ENCODE measurements around the gene C1QTNF4. TPM values are rescaled to one million over a fixed set of nuclear protein-coding genes. Genes with fewer than 3 reads are reported as not detected.

The C1QTNF4 gene
- total and polyA plus RNA-seq, 10 of the 15 experiments (the other 5 are each of a cell fraction or from before 2014, with no cell fraction given), result 0.06 TPM; not detected in 9

DNA sequence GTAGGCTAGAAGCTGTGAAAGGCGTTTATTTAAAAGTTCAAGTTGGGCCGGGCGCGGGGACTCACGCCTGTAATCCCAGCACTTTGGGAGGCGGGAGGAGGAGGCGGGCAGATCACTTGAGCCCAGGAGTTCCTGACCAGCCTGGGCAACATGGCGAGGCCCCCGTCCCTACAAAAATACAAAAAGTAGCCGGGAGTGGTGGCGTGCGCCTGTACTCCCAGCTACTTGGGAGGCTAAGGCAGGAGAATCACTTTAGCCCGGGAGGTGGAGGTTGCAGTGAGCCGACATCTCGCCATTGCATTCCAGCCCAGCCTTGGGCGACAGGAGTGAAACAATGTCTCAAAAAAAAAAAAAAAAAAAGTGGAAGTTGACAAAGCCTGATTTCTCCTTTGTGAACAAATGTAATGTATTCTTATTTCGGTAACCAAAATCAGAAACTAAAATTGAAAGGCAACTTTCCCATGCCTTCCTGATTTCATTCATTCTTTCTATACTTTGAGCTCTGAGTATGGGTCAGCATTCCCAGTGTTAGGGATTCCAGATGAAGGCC is 28.0 kb downstream of the C1QTNF4 start:
- TF ChIP-seq YY1 (IDR thresholded peaks at IDR 0.05; ENCODE audit: low read depth, low read length) (peak; percentile 48; the same call in 1 of the 2 replicates), ZNF24 (IDR thresholded peaks at IDR 0.05) (0 out of 2 replicates have a peak, but pooled peaks have one; percentile 38), RCOR1 (conservative IDR thresholded peaks at IDR 0.05; ENCODE audit: low read depth, low read length) (no peak), ZNF384 (IDR thresholded peaks at IDR 0.05; ENCODE audit: borderline replicate concordance, low read depth, low read length) (peak; percentile 23; the same call in 1 of the 2 replicates)
- peak overlapping the region; percentile 82 for H2AFZ ChIP-seq (ENCODE audit: control insufficient read depth, low read depth, low read length)
- ATAC-seq, result peak; percentile 10; the same call in 2 of the 3 replicates
- peak overlapping the region; percentile 94 for H3K4me3 ChIP-seq
- H3K79me2 ChIP-seq (ENCODE audit: control insufficient read depth, insufficient read depth, low read length), result peaks cover 29% of the 10 kb centered on the region
- no peaks in the 10 kb centered on the region for H3K9me3 ChIP-seq (replicated peaks; ENCODE audit: control insufficient read depth, insufficient read depth, low read length)
- no peak for FAIRE-seq
- SMC1A ChIA-PET (ENCODE audit: uncharacterized antibody, unreplicated experiment), result interaction anchor here (0.6 to 1.7 kb wide), 5 partner anchors 8 to 76 kb away, joined by 3 to 9 read pairs (median 3); no protein-coding TSS in a partner anchor
- no peaks in the 10 kb centered on the region for H4K20me1 ChIP-seq (ENCODE audit: control insufficient read depth, insufficient read depth)
- in situ Hi-C loops (cut with MboI) (no loop called here), intact Hi-C loops (cut with micrococcal nuclease; ENCODE audit: unreplicated experiment) (no loop called here)
- H3K4me2 ChIP-seq (ENCODE audit: control insufficient read depth, insufficient read depth), result peak overlapping the region; percentile 77
- RAD21 ChIA-PET (ENCODE audit: unreplicated experiment), result interaction anchor here (0.6 to 2.6 kb wide), 10 partner anchors 12 to 740 kb away, joined by 3 to 8 read pairs (median 3); no protein-coding TSS in a partner anchor
- 17% methylated on average over 17 of the region's 17 CpGs for WGBS (ENCODE audit: insufficient coverage, insufficient replicate concordance, low lambda C conversion rate, missing lambda C conversion rate)
- POLR2A ChIA-PET, result interaction anchor here (0.7 to 3.6 kb wide), 10 partner anchors 11 to 1470 kb away, joined by 3 to 16 read pairs (median 4); partner anchors contain the start of genes CELF1, KBTBD4 and NDUFS3
- no TSS peak for BruUV-seq (replicated peaks)
- H3K36me3 ChIP-seq (ENCODE audit: control insufficient read depth in 2 of 2, insufficient read depth in 2 of 2, low read length in 1 of 2), result peaks cover 2 to 11% of the 10 kb centered on the region in 2 experiments; a peak in 3 of 4 replicates
- CTCF ChIA-PET, result interaction anchor here (0.8 to 1.5 kb wide), 5 partner anchors 12 to 155 kb away, joined by 3 to 10 read pairs (median 4); partner anchors contain the start of gene CELF1
- no peaks in the 10 kb centered on the region for H3K27me3 ChIP-seq (replicated peaks in 1 of 2; ENCODE audit: control insufficient read depth in 2 of 2, insufficient read depth in 2 of 2, low read length in 1 of 2)
- peak overlapping the region; percentile 76 for H3K9ac ChIP-seq (ENCODE audit: control insufficient read depth, insufficient read depth, low read length)
- H3K4me1 ChIP-seq (ENCODE audit: control insufficient read depth, insufficient read depth, low read length), result no peaks in the 10 kb centered on the region; the same call in 1 of the 2 replicates
- no peak for DNase-seq (ENCODE audit: low read depth, low spot score)
- H3K27ac ChIP-seq (ENCODE audit: control insufficient read depth, insufficient read depth), result peak overlapping the region; percentile 58
